Psoas muscle (tissue), 8 donors: ENCODE results near the gene ARMC5. TPM values are rescaled to one million over a fixed set of nuclear protein-coding genes. Genes with fewer than 3 reads are reported as not detected.

Experiments used
- ATAC-seq, 4 donors: fragments of 200-7000 bp; cut with Tn5 transposase; one replicate each; pipeline ENCODE4 v1.9.1; 2020; ENCODE audit warnings: moderate library complexity in 3 of 4, mild to moderate bottlenecking in 2 of 4
- DNase-seq, 2 donors: peaks; one replicate each; pipeline ENCODE4 v3.0.0-alpha.2; 2020
- H3K27ac ChIP-seq: fragments of 200-600 bp; one replicate; pipeline ENCODE4 v1.8.0; 2022
- H3K27me3 ChIP-seq, 3 donors: fragments of 200-600 bp in 1 of 3; one replicate each; pipeline versions ENCODE4 v1.6.1 to v1.8.0; 2013 to 2022; ENCODE audit warnings: low read length in 2 of 3, mild to moderate bottlenecking in 2 of 3, moderate library complexity in 1 of 3; ENCODE audit not compliant: insufficient read depth in 3 of 3
- H3K36me3 ChIP-seq, 2 donors: fragments of 200-600 bp in 1 of 2; one replicate each; pipeline versions ENCODE4 v1.6.1 to v1.8.0; 2013 to 2022; ENCODE audit warnings: low read depth in 1 of 2, mild to moderate bottlenecking in 1 of 2, moderate library complexity in 1 of 2; ENCODE audit not compliant: insufficient read depth in 1 of 2
- H3K4me1 ChIP-seq: fragments of 200-600 bp; one replicate; pipeline ENCODE4 v1.8.0; 2022
- H3K4me3 ChIP-seq: fragments of 200-600 bp; one replicate; pipeline ENCODE4 v1.8.0; 2022; ENCODE audit warnings: mild to moderate bottlenecking
- H3K9me3 ChIP-seq: fragments of 200-600 bp; one replicate; pipeline ENCODE4 v1.8.0; 2022
- WGBS, 3 donors: extraction: QIAGEN DNeasy Blood & Tissue Kit; methylation state at CpG; one replicate each; pipeline versions ENCODE4 v1.1.6 to v1.1.7; 2013; 5-methylcytosine and 5-hydroxymethylcytosine counted together
- intact Hi-C, 2 donors: fragments of 100-400 bp; cut with DNase I; formaldehyde crosslinking; loops; one replicate each; pipeline versions ENCODE4 v1.11.0 to v1.14.2; 2022
- polyA plus RNA-seq, 3 donors: library from polyadenylated mRNA; stranded (reverse); fragments of 200-250 nt; gene quantifications; one replicate each; pipeline ENCODE4 v1.2.3, GENCODE V29; 2013
- total RNA-seq, 4 donors: library from RNA; stranded (reverse); fragmentation: NEBNext Ultra II Directional in 2 of 4; extraction: Animal tissue kit (Norgen Biotek cat#: 25700) in 2 of 4; gene quantifications; one replicate each; pipeline versions ENCODE4 v1.2.1 to v1.2.4, GENCODE V29; 2021 to 2023
- TF ChIP-seq, protein P1 (sequence below): fragments of 200-600 bp; IDR thresholded peaks from one replicate; pipeline ENCODE4 v1.8.0; 2022; ENCODE audit warnings: antibody characterized with exemption
- donor health status: healthy with polysubstance abuse.
- donor health status: DM: no; HTN: no; CAD: no; lungs with moderate emphysema.
- donor health status: Bipolar disorder and iron deficiency.
- donor health status: healthy.
- donor health status: DM: yes; HTN: yes; CAD: no.
- donor health status: DM: no; HTN: no; CAD: no.
- donor health status: DM: no; HTN: no; CAD: no.
- donor health status: DM: yes; HTN: yes; CAD: no.

The ARMC5 gene
- total and polyA plus RNA-seq, 7 donors, result 6.5 to 18.7 (median 11.4) TPM

DNA sequence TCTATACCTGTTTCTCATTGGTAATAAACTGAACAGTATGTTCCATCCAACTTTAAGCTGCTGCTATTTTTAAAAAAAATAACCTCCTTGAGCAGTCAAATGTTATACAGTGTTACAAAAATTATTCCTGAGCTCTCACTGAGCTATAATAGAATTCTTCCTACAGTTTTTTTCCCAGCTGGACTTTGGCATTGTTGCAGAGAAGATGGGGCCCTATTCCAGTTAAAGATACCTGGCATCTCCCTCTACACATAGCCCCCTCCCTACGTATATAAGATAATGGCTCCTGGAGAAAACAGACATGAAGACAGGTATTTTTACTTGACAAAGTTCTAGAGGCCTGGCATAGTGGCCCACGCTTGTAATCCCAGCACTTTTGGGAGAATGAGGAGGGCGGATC, 29.5 kb upstream of the ARMC5 start:
- H3K36me3 ChIP-seq, result peaks cover 0 to 13% of the 10 kb centered on the region in 2 donors
- peaks cover 42% of the 10 kb centered on the region for H3K4me1 ChIP-seq
- intact Hi-C loops, result no loop called here
- DNase-seq (no peak), ATAC-seq (no peak)
- 27 to 74% (median 40%) methylated on average over 3 of the region's 3 CpGs for WGBS, 3 donors
- H3K27ac ChIP-seq, result peak overlapping the region; percentile 99
- H3K4me3 ChIP-seq, result no peak overlapping the region
- TF ChIP-seq, protein P1, sequence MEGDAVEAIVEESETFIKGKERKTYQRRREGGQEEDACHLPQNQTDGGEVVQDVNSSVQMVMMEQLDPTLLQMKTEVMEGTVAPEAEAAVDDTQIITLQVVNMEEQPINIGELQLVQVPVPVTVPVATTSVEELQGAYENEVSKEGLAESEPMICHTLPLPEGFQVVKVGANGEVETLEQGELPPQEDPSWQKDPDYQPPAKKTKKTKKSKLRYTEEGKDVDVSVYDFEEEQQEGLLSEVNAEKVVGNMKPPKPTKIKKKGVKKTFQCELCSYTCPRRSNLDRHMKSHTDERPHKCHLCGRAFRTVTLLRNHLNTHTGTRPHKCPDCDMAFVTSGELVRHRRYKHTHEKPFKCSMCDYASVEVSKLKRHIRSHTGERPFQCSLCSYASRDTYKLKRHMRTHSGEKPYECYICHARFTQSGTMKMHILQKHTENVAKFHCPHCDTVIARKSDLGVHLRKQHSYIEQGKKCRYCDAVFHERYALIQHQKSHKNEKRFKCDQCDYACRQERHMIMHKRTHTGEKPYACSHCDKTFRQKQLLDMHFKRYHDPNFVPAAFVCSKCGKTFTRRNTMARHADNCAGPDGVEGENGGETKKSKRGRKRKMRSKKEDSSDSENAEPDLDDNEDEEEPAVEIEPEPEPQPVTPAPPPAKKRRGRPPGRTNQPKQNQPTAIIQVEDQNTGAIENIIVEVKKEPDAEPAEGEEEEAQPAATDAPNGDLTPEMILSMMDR, result no peak
- no peaks in the 10 kb centered on the region for H3K27me3 ChIP-seq
- no peaks in the 10 kb centered on the region for H3K9me3 ChIP-seq

DNA sequence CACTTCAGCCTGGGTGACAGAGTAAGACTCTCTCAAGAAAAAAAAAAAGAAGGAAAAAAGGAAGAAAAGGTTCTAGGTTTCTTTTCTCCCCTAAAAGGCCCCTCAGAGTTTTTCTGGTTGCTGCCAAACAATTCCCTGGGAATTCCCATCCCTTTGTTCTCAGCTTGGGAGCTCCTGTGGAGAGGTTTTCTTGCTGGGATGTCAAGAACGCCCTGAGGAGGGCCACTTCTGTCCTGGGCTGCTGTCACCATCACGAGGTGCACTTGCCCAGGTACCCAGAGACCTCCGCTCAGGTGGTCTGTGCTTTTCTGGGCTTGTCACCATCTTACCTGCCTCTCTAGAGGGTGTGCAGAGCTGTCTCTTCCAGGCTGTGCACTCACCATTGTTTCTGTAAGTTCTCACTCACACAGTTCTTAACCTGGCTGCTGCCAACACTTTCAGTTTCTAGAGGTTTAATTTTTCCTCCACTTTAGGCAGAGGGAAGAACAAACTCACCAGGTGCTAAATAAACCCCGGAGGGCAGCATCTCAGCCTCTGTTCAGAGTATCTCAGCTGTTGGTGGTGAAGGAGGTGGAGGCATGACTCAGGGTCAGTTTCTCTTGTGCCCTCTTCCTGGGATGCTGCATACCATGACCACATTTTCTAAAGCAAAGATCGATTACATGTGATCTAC, 28.8 kb upstream of the ARMC5 start:
- H3K4me1 ChIP-seq, result peaks cover 41% of the 10 kb centered on the region
- ATAC-seq, result no peak
- DNase-seq, result no peak
- peak overlapping the region; percentile 99 for H3K27ac ChIP-seq
- intact Hi-C loops, result no loop called here
- H3K4me3 ChIP-seq, result no peak overlapping the region
- peaks cover 0 to 9% of the 10 kb centered on the region in 2 donors for H3K36me3 ChIP-seq
- 42 to 57% (median 51%) methylated on average over 5 of the region's 5 CpGs for WGBS, 3 donors
- no peaks in the 10 kb centered on the region for H3K27me3 ChIP-seq
- TF ChIP-seq, protein P1, result no peak
- H3K9me3 ChIP-seq, result no peaks in the 10 kb centered on the region

DNA sequence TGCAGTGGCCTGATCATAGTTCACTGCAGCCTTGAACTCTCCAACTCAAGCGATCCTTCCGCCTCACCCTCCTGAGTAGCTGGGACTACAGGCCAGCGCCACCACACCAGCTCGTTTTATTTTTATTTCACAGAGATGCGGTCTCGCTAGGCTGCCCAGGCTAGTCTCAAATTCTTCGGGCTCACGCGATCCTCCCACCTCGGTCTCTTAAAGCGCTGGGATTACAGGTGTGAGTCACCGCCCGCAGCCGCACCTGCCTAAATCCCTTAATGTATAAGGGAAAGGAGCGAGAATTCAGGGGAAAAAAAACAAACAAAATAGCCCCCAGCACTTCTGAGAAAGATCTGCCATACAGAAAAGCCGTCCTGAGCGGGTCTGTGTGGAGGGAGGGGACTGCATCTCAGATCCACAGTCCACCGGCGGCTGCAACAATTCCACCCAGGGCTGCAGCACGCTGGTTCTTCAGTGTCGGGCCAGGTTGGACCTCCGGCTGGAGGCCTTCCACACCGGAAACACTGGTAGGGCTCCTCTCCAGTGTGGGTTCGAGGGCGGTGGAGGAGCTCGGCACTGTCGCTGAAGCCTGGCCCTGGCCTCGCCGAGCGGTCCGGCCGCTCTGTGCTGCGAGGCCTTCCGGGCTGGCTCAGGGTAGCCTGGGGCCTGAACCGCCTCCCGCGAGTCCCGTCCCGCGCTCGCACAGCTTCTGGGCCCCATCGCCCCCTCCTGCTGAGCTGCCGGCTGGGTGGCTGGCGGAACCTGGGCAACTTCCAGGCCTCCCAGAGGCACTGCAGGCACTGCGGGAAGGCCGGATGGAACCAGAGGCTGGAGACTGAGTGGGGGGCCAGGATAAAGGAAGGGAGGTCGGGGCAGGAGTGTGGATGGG, 23.7 kb upstream of the ARMC5 start:
- H3K9me3 ChIP-seq, result no peaks in the 10 kb centered on the region
- no peak overlapping the region for H3K27ac ChIP-seq
- no peak for ATAC-seq
- DNase-seq, result peak in 1 of 2 donors; percentile 44
- H3K27me3 ChIP-seq, result no peaks in the 10 kb centered on the region
- 91 to 92% (median 91%) methylated on average over 38 to 47 of the region's 47 CpGs for WGBS, 3 donors
- H3K4me1 ChIP-seq, result peaks cover 18% of the 10 kb centered on the region
- no peak overlapping the region for H3K4me3 ChIP-seq
- H3K36me3 ChIP-seq, result no peaks in the 10 kb centered on the region
- intact Hi-C loops, result no loop called here
- TF ChIP-seq, protein P1, result no peak

DNA sequence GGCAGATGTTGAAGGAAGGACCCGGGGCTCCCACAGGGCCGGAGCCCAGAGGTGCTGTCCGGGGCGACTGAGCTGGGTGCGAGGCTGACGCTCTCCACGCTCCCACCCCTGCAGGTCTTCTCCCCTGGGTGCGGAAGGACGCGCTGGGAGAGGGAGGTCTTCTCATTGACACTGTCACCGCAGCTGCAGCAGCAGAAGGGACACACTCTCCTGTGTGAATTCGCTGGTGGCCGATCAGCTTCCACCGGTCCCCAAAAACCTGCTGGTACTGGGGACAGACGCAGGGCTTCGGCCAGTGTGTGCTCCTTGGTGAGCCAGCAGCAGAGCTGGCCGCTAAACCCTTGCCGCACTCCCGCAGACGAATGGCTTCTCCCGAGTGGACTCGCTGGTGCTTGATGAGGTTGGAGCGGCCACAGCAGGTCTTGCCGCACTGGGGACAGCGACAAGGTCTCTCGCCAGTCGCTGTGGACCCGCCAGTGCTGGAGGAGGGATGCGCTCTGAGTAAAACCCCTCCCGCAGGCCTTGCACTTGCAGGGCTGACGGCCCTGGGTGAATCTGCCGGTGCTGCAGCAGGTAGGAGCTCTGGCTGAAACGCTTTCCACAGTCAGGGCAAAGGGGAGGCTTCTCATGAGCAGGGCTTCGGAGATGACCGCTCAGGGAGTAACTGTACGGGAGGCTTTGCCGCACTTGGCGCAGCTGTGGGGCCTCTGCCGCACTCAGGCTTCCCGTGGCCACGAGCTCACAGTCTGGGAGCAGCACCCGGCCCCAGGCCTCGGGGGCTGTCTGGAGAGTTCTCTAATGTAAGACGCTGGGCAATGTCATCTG, 22.9 kb upstream of the ARMC5 start:
- H3K36me3 ChIP-seq, result no peaks in the 10 kb centered on the region
- H3K4me1 ChIP-seq, result peaks cover 12% of the 10 kb centered on the region
- peak in 1 of 2 donors; percentile 44 for DNase-seq
- TF ChIP-seq, protein P1, result no peak
- ATAC-seq, result no peak
- H3K27me3 ChIP-seq, result no peaks in the 10 kb centered on the region
- no peak overlapping the region for H3K27ac ChIP-seq
- whole genome bisulfite sequencing, 3 donors, result 92 to 94% (median 92%) methylated on average over 44 of the region's 44 CpGs
- no peak overlapping the region for H3K4me3 ChIP-seq
- intact Hi-C loops, result no loop called here
- no peaks in the 10 kb centered on the region for H3K9me3 ChIP-seq
